PFSK-1 (cell line): ENCODE results near the gene CYP2B6.

Experiments
- FOXP2 ChIP-seq: optimal IDR thresholded peaks from 2 replicates; pipeline ENCODE3; 2011; ENCODE audit warnings: borderline replicate concordance, control low read depth, inconsistent platforms; ENCODE audit not compliant: insufficient read depth; ENCODE audit errors: extremely low read length, extremely low read depth
- POLR2AphosphoS5 ChIP-seq: IDR thresholded peaks from 2 replicates; pipeline ENCODE4 v1.6.1; 2012; ENCODE audit warnings: low read depth, mild to moderate bottlenecking, control low read depth, low read length, moderate library complexity
- REST ChIP-seq, 2 experiments: IDR thresholded peaks; 2 replicates each; pipeline versions ENCODE4 v1.6.1 to v1.8.0; 2011 to 2012; ENCODE audit warnings: low read depth in 2 of 2, low read length in 2 of 2, control low read depth in 1 of 2, inconsistent platforms in 1 of 2, mild to moderate bottlenecking in 1 of 2, moderate library complexity in 1 of 2; ENCODE audit not compliant: insufficient read depth in 1 of 2
- SIN3A ChIP-seq: IDR thresholded peaks from 2 replicates; pipeline ENCODE4 v1.6.1; 2012; ENCODE audit warnings: mild to moderate bottlenecking, low read length, moderate library complexity, borderline replicate concordance; ENCODE audit not compliant: insufficient read depth
- TAF1 ChIP-seq: IDR thresholded peaks from 2 replicates; pipeline ENCODE4 v1.6.1; 2012; ENCODE audit warnings: low read length, control low read depth, borderline replicate concordance; ENCODE audit not compliant: insufficient read depth

The CYP2B6 gene

GRCh38 chr19:40995355-40995754 is 4.3 kb downstream of the CYP2B6 start:
- TF ChIP-seq TAF1, result no peak
- no peak for TF ChIP-seq FOXP2
- TF ChIP-seq SIN3A, result no peak
- no peak for TF ChIP-seq REST (IDR thresholded peaks at IDR 0.05; ENCODE audit: insufficient read depth in 1 of 2, low read depth in 2 of 2, low read length in 2 of 2)
- TF ChIP-seq POLR2AphosphoS5, result no peak

DNA sequence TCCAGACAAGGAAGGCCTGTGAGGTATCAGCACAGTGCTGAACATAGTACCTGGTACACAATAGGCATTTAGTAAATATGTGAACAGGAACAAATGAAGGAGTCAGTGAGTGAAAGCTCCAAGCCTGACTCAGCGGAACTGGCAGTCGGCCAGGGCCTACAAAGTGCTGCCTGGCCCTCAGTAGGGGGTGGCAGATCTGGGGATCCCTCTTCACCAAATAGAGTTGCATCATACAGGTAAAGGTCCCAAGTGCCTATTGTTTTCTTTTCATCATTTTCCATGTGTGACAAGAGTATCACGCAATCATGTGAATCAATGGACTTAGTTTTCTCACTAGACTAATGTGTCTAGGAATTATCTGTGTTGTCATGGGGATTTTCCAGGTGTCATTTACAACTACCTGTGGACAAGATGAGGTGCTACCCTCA is 9.2 kb downstream of the CYP2B6 start:
- TF ChIP-seq SIN3A (no peak), TAF1 (no peak), POLR2AphosphoS5 (no peak), FOXP2 (no peak), REST (IDR thresholded peaks at IDR 0.05; ENCODE audit: insufficient read depth in 1 of 2, low read depth in 2 of 2, low read length in 2 of 2) (no peak)

DNA sequence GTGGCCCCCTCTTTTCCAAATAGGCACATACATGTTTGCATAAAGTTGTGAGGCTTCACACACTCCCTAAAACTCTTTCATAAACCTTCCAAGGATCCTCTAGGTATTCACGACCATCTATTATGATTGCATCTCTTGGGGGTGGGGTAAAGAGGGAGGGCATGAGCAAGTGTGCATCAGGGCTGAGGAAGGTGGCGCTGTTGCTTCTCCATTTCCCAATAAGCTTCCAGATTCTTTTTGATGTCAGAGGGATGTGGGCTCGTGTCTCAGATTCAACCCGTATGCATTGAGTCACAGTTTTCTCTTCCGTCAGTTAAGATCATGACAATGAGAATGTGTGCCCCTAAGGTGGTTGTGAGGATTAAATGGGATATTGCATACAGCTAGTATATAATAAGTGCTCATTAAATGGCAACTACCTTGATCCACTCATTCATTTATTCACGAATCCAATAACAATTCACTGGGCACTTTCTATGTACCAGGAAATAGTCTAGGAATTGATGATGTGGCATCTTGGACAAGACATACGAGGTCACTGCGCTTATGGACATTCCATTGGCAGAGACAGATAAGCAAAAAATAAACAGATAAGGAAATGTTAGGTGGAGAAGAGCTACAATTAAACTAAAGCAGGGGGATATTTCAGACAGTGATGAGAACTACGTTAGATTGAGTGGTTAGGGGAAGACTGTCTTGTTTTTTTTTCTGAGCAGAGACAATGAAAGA is 10.3 kb downstream of the CYP2B6 start:
- TF ChIP-seq TAF1 (no peak), POLR2AphosphoS5 (no peak), FOXP2 (no peak), REST (IDR thresholded peaks at IDR 0.05; ENCODE audit: insufficient read depth in 1 of 2, low read depth in 2 of 2, low read length in 2 of 2) (no peak), SIN3A (no peak)

DNA sequence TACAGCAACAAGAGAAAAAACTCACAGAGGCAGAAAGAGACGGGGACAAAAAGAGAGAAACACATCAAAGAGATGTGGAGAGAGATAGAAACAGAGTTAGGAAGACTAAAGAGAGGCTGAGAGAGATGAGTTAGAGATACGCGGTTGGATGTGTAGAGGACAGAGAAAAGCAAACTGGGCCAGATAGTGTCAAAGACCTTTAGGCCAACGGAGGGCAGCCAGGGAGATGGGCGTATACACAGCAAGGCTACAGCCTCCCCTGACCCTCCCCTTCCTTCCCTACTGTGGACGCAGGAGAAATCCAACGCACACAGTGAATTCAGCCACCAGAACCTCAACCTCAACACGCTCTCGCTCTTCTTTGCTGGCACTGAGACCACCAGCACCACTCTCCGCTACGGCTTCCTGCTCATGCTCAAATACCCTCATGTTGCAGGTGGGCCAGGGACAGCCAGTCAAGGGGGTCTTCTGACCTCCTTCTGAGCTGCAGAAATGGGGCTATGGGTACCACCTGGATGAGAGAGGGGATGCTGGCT is 18.7 kb downstream of the CYP2B6 start:
- TF ChIP-seq FOXP2 (no peak), TAF1 (no peak), SIN3A (no peak), POLR2AphosphoS5 (no peak), REST (IDR thresholded peaks at IDR 0.05; ENCODE audit: insufficient read depth in 1 of 2, low read depth in 2 of 2, low read length in 2 of 2) (no peak)
